HG02852 (cell line): ENCODE results near the gene HSPG2.

Experiments
- ATAC-seq: cut with Tn5 transposase; IDR thresholded peaks from one replicate; pipeline ENCODE4 v1.9.1; 2021; ENCODE audit warnings: mild to moderate bottlenecking, moderate library complexity; ENCODE audit not compliant: unreplicated experiment

HSPG2 gene

GRCh38 chr1:21774835-21775549, 162.1 kb downstream of the HSPG2 start:
- ATAC-seq = no peak

GRCh38 chr1:21773585-21773984, 163.5 kb downstream of the HSPG2 start:
- no peak for ATAC-seq
